GM13976 (cell line): Measurements from ENCODE around the gene SLC66A2.
A peak's percentile ranks its signal among the peaks of the same experiment; 100 is the strongest.

Experiments
- DNase-seq: peaks from one replicate; pipeline ENCODE4 v3.0.0; 2012; ENCODE audit warnings: low spot score
- in situ Hi-C: fragments of 300-500 bp; cut with MboI; formaldehyde crosslinking; loops from one replicate; pipeline ENCODE4 v1.12.0; 2022; ENCODE audit warnings: low sequenced_read_pairs, mixed read lengths, inconsistent platforms; ENCODE audit not compliant: unreplicated experiment
- TF ChIP-seq, protein P1 (sequence below): IDR thresholded peaks from 2 replicates; pipeline ENCODE4 v1.5.1; 2012; ENCODE audit warnings: borderline replicate concordance, mild to moderate bottlenecking; ENCODE audit not compliant: insufficient read depth; ENCODE audit errors: extremely low read depth, missing control alignments, control extremely low read depth

Gene SLC66A2

DNA sequence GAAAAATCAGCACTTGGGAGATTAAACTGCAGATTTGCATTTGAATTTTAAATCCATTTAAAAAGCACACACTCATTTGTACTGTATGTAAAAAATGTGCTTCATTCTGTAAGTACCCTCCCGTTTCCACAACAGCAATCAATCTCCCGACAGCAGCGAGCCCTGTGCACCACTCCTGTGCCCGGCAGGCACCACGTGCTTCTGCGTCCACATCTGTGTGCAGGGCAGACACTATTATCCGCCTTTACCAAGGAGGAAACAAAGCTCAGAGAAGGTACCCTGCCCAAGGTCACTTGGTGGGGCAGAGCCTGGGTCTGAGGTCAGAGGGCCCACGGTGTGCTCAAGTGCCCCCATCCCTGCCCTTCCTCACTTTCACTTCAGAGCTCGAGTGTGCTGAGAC lies 20.5 kb upstream of the SLC66A2 start:
- in situ Hi-C loops = no loop called here
- no peak for DNase-seq
- TF ChIP-seq, protein P1, sequence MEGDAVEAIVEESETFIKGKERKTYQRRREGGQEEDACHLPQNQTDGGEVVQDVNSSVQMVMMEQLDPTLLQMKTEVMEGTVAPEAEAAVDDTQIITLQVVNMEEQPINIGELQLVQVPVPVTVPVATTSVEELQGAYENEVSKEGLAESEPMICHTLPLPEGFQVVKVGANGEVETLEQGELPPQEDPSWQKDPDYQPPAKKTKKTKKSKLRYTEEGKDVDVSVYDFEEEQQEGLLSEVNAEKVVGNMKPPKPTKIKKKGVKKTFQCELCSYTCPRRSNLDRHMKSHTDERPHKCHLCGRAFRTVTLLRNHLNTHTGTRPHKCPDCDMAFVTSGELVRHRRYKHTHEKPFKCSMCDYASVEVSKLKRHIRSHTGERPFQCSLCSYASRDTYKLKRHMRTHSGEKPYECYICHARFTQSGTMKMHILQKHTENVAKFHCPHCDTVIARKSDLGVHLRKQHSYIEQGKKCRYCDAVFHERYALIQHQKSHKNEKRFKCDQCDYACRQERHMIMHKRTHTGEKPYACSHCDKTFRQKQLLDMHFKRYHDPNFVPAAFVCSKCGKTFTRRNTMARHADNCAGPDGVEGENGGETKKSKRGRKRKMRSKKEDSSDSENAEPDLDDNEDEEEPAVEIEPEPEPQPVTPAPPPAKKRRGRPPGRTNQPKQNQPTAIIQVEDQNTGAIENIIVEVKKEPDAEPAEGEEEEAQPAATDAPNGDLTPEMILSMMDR = no peak

DNA sequence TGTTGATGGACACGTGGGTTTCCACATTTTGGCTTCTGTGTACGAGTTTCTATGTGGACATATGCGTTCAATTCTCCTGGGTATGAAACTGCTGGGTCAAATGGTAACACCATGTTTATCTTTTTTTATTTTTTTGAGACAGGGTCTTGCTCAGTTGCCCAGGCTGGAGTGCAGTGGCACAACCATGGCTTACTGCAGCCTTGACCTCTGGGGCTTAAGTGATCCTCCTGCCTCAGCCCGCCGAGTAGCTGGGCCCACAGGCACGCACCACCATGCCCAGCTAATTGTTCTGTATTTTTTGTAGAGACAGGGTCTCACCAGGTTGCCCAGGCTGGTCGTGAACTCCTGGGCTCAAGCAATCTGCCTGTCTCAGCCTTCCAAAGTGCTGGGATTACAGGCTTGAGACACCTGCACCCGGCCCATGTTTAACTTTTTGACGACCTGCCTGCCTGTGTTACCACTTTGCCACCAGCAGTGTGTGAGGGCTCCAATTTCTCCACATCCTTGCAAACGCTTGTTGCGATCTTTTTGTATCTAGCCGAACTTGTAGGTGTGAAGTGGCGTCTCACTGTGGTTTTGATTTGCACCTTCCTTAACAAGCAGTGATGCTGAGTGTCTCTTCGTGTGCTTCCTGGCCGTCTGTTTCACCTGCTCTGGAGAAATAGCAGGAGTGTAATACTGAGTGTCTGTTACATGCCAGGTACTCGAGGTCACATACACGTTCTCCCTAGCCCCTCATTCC lies 19.9 kb upstream of the SLC66A2 start:
- in situ Hi-C loops = no loop called here
- no peak for DNase-seq

DNA sequence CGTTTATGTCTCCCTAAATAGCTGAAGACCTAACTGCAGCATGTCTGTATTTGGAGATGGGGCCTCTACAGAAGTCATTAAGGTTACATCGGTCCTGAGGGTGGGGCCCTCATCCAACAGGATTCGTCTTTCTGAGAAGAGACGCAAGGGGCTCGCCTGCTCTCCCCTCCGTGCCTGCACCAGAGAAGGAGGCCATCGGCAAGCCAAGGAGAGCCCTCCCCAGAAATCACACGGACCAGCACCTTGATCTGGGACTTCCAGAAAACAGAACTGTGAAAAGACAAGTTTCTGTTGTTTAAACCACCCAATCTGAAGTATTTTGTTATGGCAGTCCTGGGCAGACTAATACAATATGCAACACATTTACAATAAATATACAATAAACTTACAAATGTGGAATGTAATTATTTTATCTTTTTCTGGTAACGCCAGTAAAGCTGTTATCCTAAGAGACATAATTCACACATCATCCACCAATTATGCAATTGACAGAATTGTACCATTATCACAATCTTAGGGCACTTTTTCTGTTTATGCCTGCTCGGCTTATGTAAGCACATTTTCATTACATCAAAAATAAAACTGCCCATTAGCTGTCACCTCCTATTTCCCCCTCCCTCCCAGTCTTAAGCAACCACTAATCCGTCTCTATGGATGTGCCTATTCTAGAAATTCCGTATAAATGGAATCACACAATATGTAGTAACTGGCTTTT lies 19.1 kb upstream of the SLC66A2 start:
- in situ Hi-C loops = no loop called here
- no peak for DNase-seq
- TF ChIP-seq, protein P1 = no peak

More for the DNA sequence above, 19.9 kb upstream of the SLC66A2 start:
- TF ChIP-seq, protein P1 = no peak

DNA sequence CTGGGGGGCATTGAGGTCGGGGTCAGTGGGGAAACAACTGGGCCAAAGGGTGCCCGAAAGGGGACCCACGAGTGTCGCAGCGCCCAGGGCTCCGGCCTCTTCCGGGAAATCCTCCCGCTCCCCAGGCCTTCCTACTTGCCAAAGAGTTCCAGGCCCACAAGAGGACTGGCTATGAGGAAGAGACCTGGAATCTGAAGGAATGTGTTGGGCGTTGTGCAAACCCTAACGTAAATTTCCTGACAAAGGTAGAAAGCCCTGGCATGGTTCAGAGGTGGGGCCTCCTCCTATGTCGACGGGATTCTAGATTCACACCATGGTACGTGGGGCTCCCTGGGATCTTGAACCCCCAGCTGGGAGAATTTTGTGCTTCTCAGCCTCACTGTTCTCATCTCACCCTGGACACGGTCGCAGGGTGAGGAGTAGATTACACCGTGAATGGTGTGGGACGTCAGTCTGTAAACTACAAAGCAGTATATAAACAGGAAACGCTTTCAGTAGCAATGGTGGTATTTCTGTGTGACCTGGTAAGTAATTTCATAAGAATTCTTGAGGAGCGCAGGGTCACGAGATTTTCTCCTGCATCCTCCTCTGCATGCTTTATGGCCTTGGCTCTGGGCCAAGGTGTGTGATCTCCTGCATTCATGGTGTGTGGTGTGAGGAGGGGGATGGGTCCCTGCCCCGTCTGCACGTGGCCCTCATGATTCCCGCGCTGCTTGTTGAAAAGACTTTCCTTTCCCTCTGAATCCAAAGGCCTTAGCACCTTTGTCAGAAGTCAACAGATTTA lies 13.9 kb upstream of the SLC66A2 start:
- in situ Hi-C loops = no loop called here
- no peak for DNase-seq
- TF ChIP-seq, protein P1 = no peak

DNA sequence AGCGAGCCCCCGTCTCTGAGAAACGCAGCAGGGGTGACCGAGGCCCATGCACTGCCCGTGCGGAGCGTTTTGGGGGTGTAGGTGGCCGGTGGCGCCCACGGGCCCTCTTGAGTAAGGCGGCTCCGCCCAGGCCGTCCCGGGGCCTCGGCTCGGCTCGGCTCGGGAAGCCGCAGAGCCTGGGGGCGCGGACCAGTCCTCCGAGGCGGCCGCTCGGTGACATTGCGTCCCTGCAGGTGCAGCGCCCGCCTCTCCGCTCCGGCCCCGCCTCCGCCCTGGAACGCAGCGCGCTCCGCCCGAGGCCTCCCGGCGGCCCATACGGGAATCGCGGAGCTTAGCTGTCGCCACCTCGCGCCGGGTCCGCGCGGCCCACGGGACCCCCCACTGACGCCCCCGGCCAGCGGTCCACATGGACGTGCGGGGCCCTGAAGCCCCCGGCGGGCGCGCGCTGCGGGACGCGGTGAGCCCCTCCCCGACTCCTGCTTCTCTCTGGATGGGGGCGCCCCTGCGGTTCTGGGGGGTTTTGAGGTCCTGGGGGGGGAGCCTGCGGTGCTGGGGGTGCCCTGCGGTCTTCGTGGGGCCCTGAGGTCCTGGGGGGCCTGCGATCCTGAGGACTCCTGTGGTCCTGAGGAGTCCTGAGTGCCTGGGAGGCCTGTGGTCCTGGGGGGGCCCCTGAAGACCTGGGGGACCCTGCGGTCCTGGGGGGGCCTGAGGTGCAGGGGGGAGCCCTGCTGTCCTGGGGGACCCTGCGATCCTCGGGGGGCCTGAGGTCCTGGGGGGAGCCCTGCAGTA lies 13.1 kb upstream of the SLC66A2 start, which contains the start of gene HSBP1L1:
Gene HSBP1L1, plus strand, starts transcription at position 314 of the 789 bp plus-strand sequence. Its CDS starts 93 bp downstream, at position 407.
- peak; percentile 87 for DNase-seq
- in situ Hi-C loops = no loop called here
- TF ChIP-seq, protein P1 = peak; percentile 31
